Activated effector memory CD4-positive, alpha-beta T cell treated with Interleukin-2 at 50 U/mL for 16 hours (primary cell): Measurements from ENCODE around the gene NAPEPLD.
"Not testable (repeated sequence)": the region's sequence is repeated elsewhere in the genome, so short reads cannot be mapped to it uniquely, and the experiment has no call there.

Experiments used
- DNase-seq: peaks from one replicate; pipeline ENCODE4 v3.0.0-alpha.2; 2020

The NAPEPLD gene

GRCh38 chr7:103059471-103059870 lies 89.4 kb downstream of the NAPEPLD start:
- DNase-seq = no peak

GRCh38 chr7:103058122-103058521 lies 90.8 kb downstream of the NAPEPLD start:
- no peak for DNase-seq

- not testable (repeated sequence) for DNase-seq
Observed at GRCh38 chr7:103056006-103056405, 92.9 kb downstream of the NAPEPLD start.

GRCh38 chr7:103051519-103051918 lies 97.4 kb downstream of the NAPEPLD start:
- no peak for DNase-seq
